Stimulated activated CD4-positive, alpha-beta T cell treated with anti-CD3 and anti-CD28 coated beads, Interleukin-4, amount 100 ng/mL, for 24 hours (primary cell): Measurements from ENCODE around the gene C6orf141.

Experiments used
- DNase-seq: peaks from one replicate; pipeline ENCODE4 v3.0.0-alpha.2; 2020

The C6orf141 gene

DNA sequence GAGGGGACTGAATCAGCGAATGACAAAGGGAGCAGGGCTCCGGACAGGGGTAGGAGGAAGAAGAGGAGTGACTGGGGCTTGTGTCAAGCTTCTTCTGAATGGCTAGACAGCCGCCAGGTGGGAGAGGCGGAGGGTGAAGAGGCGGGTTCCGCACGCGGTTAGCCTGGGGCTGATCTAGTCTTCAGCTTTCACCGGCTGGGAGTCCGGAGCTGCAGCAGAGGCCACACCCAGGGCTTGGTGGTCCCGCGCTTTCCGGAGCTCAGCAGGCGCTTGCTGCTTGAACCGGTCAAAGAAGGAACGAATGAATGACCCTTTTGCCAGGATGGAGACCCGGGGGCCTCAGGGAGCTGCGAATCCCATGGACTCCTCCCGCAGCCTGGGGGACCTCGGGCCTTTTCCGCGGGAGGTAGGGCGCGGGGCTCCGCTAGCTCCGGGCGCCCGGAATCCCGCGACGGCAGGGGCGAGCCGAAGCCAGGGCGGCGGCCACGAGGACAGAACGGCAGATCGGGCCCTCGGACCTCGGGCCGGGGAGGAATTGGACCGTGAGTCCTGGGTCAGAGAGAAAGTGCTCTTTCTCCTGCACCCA is at the start of gene C6orf141:
C6orf141 (plus strand) TSS at position 177 of the 586 bp plus-strand sequence; CDS start at position 302, 125 bp downstream.
- peak; percentile 25 for DNase-seq

DNA sequence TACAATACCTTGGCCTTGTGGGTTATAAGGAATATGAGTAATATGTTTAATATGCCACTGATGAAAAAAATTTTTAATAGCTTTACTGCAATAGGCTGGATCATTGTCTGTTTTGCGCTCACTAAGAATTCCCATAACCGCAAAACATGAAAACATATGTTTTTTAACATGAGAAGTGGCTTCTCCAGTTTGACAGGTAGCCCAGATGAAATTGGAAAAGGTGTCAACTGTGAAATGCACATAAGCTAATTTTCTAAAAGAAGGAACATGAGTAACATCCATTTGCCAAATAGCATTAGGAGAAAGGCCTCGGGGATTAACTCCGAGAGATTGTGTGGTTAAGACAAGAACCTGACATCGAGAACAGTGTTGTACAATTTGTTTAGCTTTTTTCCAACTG is 45.8 kb upstream of the C6orf141 start:
- DNase-seq, result no peak

DNA sequence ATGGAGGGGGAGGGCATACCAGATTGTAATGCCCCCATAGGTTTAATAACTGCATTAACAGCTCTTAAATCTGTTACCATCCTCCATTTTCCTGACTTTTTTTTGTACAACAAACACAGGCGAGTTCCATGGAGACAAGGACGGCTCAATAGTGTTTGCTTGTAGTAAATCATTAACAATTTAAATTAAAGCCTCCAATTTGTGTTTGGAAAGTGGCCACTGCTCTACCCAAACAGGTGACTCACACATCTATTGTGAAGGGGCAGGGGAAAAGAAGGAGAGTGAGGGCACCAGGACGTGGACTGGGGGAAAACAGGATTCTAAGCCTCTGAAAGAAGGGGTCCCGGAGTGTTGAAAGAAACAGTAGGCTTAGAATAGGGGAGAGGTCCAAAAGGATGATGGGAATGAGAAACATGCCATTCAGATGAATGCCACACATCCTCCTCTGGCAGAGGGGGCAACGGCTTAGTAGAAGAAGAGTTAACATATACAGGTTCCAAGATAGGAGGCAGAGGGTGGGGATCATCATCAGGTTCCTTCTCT is 43.8 kb upstream of the C6orf141 start:
- DNase-seq, result no peak

DNA sequence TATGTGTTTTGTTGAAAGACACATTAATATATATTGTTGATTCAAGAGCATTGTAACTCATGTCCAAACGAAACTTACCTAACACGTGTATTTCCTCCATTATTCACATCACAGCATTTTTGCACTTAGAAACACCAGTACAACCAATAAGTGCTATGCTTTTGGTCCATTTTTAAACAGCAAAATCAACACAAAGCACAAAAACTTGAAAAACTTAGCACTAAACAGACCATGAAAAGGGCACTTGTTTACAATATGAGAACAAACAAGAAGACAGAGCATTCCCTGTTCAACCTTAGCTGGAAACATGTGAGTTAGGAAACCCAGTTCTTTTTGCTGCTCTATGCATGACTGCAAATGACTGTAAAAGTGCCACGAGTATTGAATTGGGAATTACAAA is 41.1 kb upstream of the C6orf141 start:
- DNase-seq, result no peak

DNA sequence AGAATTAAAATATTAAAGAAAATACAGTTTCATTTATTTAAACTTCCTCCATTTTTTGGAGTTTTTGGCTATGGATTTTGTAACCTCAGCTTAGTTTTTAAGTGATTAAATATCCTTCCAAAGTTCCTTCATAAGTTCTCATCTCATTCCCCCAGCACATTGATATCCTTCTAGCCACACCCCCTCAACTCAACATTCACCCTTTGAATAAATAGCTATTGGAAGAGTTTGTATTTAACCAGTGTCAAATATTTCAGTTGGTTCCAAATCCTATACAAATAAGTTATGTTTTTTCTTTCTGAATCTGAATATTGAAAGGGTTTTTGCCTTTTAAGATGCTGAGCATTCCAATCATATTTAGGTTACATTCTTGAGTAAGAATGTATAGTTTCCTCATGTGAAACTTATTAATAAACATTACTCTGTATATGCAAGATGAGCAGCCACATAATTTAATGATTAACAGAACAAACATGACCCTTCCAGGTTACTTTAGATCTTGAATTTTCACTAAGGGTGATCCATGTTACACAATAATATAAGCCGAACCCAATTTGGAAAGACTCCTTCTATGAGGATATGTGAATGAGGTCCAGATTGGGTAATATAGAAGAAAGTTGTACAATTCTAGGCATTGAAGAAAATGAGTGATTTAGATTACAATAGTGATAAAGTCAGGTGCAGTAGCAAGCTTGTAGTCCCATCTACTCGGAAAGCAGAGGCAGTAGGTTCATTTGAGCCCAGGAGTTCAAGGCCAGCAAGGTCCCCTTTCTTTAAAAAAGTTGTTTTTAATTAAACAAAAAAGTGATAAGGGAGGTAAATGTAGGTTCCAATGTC is 37.1 kb upstream of the C6orf141 start:
- no peak for DNase-seq

DNA sequence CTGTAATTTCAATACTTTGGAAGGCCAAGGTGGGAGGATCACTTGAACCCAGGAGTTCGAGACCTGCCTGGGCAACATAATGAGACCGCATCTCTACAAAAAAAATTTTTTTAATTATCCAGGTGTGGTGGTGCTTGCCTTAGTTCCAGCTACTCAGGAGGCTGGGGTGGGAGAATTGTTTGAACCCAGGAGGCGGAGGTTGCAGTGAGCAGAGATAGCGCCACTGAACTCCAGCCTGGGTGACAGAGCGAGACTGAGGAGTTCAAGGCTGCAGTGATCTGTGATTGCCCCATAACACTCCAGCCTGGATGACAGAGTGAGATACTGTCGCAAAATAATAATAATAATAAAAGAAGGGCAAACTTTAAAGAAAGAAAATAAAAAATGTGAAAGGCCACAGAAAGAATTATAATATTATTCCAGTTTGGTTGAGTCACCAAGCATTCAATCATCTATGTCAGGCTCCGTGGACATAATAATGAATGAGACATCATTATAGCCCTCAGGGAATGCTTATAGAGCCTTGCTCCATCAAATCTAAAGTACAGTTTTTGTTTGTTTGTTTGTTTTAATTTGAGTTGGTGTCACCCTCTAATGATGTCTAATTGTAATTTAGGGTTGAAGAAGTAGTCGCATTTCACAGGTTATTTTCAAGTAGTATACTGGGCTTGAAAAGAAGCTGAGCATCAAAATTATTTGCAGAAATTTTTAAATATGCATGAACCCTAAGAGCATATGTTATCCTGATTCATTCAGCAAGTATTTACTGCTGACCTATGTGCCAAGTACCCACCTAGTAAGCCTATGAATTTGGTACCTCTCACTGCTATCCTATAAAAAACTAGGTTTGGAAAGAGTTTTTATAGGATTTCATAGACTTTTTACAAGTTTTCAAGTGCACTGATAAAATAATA is 35.6 kb upstream of the C6orf141 start:
- DNase-seq, result no peak

- no peak for DNase-seq
These were observed 34.9 kb upstream of the C6orf141 start for GRCh38 chr6:49515485-49516146.

- DNase-seq, result no peak
These were observed 34.3 kb upstream of the C6orf141 start for GRCh38 chr6:49516147-49516505.

DNA sequence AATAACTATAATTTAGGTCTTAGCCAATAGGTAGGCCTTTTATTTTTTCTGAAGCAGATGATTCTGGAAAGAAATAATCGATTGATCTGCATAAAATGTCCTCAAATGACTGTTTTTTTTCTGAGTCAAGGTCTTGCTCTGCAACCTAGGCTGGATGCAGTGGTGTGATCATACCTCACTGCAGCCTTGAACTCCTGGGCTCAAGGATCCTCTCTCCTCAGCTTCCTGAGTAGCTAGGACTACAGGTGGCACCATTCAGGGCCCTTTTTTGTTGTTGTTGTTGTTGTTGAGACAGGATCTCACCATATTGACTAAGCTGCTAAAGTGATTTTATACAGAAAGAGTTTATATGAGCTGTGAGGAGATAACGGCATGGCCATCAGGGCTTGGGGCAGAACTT is 32.5 kb upstream of the C6orf141 start:
- DNase-seq, result no peak

DNA sequence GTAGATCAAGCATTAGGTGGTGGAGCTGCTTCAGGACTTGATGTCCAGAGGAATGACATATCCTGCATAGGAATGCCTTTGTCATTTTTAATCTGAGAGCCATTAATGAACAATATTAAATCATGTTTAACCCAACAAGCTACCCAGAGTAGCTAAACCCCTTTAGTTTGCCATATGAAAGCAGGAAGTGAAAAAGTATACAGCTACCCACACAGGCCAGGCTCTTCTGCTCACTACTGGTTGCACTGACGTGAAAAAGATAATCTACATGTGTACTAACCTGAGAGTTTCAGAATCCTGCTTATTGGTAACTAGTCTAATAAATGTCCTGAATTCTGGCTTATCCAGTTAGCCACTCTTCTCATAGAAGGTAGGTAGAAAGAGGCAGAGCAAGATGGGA is 30.8 kb upstream of the C6orf141 start:
- DNase-seq, result no peak

GRCh38 chr6:49522710-49523593 is 27.5 kb upstream of the C6orf141 start:
- DNase-seq, result no peak

DNA sequence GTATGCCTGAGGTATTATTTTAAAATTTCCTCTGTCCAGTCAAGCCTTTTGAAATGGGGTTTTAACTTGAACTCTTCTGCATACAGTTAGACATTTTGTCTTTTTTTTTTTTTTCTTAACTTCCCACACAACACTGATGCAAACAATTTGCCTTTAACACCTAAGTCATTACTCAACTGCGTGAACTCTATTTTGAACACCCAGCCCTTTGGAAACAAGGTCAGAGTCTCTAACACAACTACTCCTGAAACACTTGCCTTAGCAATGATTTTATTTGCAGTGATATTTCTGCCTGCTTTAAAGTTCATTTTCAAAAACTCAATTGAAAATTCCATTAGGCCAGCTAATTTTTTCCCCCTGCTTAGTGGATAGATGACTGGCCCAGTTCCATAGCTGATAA is 26.6 kb upstream of the C6orf141 start:
- DNase-seq, result no peak

GRCh38 chr6:49524541-49524940 is 25.9 kb upstream of the C6orf141 start:
- no peak for DNase-seq

DNA sequence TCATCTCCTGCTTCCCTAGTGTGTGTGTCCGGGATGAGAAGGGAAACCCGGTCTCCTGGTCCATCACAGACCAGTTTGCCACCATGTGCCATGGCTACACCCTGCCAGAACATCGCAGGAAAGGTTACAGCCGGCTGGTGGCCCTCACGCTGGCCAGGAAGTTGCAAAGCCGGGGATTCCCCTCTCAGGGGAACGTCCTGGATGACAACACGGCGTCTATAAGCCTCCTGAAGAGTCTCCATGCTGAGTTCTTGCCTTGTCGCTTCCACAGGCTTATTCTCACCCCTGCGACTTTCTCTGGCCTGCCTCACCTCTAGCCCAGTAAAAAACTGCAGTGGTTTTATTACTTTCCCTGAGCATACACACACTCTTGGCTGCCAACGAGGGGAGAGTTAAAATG is 23.9 kb upstream of the C6orf141 start:
- no peak for DNase-seq

DNA sequence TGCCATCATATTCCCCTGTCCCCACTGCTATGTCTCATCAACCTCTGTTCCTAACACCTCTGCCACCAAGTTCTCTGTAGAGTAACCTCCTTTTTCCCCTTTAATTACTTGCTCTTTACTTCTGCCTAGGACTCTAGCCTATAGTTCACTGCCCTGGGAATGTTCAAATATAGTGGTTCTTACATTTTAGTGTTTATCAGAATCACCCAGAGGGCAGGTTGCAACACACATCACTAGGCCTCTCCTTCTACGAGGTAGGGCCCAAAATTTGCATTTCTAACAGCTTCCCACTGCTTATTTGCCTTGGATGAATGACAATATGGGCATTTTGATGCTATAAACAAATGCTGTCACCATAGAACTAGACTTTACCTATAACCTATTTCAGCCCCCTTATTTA is 23.1 kb upstream of the C6orf141 start:
- no peak for DNase-seq

- DNase-seq, result no peak
These were observed 21.9 kb upstream of the C6orf141 start for GRCh38 chr6:49528571-49528970.

DNA sequence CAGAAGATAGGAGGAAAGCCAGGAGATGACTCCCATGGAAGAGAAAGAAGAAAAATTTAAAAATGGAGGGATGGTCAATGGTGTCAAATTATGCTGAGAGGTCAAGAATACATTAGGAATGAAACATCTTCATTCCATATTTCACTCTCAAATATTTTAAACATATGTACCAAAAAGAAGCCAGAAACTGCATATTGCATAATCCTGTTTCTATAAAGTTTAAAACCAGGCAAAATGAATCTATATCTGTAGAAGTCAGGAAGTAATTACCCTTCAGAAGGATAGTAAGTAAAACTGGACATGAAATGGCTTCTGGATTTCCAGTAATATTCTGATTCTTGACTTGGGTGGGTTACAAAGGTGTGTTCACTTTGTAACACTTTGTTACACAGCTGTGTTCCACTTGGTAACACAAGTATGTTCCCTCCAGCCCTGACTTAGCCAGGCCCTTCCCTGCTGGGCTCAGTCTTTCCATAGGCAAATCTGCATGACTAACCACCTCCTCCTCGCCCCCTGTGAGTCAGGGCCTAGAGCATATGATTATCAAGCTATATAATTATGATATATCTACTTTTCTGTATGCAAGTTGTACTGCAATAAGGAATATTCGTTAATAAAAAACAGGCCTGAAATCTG is 20.2 kb upstream of the C6orf141 start:
- DNase-seq, result no peak

DNA sequence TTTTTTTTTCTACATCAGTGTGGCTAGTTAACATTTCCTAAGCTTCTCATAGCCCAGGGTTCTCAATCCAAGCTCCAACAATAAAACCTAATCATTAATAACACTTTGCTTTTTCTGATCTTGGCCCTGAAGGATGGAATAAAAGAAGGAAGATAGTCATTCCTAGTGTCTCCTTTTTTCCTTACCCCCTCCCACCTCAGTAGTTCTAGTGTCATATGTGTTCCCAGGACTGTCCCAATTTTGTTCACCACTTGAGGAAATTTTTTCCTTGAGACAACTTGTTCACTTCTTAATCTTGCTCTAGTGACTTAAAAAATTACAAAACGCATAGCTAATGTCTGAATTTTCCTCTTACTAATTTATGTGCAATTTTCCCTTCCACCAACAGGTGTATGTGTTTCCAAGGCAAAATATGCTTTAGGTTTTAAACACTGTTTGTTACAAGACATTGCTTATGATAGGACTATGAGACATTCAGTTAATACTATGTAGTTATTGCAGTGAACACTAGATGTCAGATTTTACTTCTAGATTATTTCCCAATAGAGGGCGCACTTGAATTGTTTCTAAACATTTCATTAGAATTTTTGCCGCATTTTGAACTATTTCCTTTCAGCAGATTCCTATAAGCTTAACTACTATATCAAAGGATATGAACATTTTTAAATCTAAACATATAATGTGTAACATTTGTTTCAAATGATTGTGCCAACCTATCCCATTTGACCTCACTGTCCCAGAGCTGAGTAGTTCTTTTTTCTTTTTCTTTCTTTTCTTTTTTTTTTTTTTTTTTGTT is 18.5 kb upstream of the C6orf141 start:
- DNase-seq, result no peak

GRCh38 chr6:49535795-49536194 is 14.7 kb upstream of the C6orf141 start:
- no peak for DNase-seq

DNA sequence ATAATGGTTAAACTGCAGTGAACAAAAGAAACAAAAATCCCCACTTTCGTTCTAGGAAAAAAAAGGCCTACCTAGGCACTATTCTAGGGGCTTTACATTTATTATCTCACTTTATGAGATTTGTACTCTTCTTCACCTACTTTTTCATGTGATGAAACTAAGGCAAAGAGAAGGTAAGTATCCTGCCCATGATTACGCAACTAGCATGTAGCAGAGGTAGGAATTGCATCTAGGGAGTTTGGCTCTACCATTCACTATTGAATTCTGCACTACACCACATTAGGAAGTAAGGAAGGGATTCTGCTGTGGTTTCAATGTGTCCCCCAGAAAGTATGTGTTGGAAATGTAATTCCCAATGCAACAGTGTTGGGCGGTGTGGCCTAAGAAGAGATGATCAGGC is 11.4 kb upstream of the C6orf141 start:
- DNase-seq, result no peak
